HepG2 (cell line): ENCODE data around the gene UBL3. TPM values are rescaled to one million over a fixed set of nuclear protein-coding genes. Genes with fewer than 3 reads are reported as not detected.
A peak's percentile ranks its signal among the peaks of the same experiment; 100 is the strongest.

Experiments
- ATF3 ChIP-seq: sonication (generic); formaldehyde crosslinking; IDR thresholded peaks from 2 replicates; pipeline ENCODE4 v1.4.0; 2020; ENCODE audit warnings: missing genetic modification reagents
- ATF4 ChIP-seq, 2 experiments: fragments of 450-650 bp in 1 of 2; sonication (generic) in 1 of 2; formaldehyde crosslinking; IDR thresholded peaks; 2 replicates each; pipeline versions ENCODE4 v1.5.0 to v1.8.0; 2020 to 2022; ENCODE audit warnings: mild to moderate bottlenecking in 1 of 2, missing genetic modification reagents in 1 of 2
- HNRNPLL ChIP-seq: fragments of 200-400 bp; formaldehyde crosslinking; IDR thresholded peaks from 2 replicates; pipeline ENCODE4 v1.6.1; 2017; ENCODE audit warnings: mild to moderate bottlenecking, low read depth, low read length; ENCODE audit not compliant: poor library complexity, severe bottlenecking
- IRF9 ChIP-seq: sonication (generic); formaldehyde crosslinking; IDR thresholded peaks from 2 replicates; pipeline ENCODE4 v1.8.0; 2022; ENCODE audit warnings: missing genetic modification reagents, mild to moderate bottlenecking, borderline replicate concordance
- MIER3 ChIP-seq: IDR thresholded peaks from 2 replicates; pipeline ENCODE4 v1.6.1; 2016; ENCODE audit warnings: missing compliant biosample characterization, borderline replicate concordance
- MLX ChIP-seq: IDR thresholded peaks from 2 replicates; pipeline ENCODE4 v1.6.1; 2016
- RBFOX2 ChIP-seq: fragments of 200-400 bp; formaldehyde crosslinking; IDR thresholded peaks from 2 replicates; pipeline ENCODE4 v1.6.1; 2017; ENCODE audit warnings: low read depth, mild to moderate bottlenecking, low read length
- SKIL ChIP-seq: sonication (generic); formaldehyde crosslinking; IDR thresholded peaks from 2 replicates; pipeline ENCODE4 v1.8.0; 2022; ENCODE audit warnings: missing genetic modification reagents, mild to moderate bottlenecking, moderate library complexity, borderline replicate concordance
- THAP11 ChIP-seq: IDR thresholded peaks from 2 replicates; pipeline ENCODE4 v1.6.1; 2016; ENCODE audit warnings: missing biosample characterization, missing genetic modification reagents
- TRIM22 ChIP-seq: fragments of 450-650 bp; IDR thresholded peaks from 2 replicates; pipeline ENCODE4 v1.6.1; 2017
- TRIM24 ChIP-seq: sonication (generic); formaldehyde crosslinking; IDR thresholded peaks from 2 replicates; pipeline ENCODE4 v1.8.0; 2022; ENCODE audit warnings: mild to moderate bottlenecking, missing genetic modification reagents
- ZC3H13 ChIP-seq: sonication (generic); formaldehyde crosslinking; IDR thresholded peaks from 2 replicates; pipeline ENCODE4 v1.8.1; 2023; ENCODE audit warnings: mild to moderate bottlenecking, missing genetic modification reagents, moderate library complexity
- ZNF263 ChIP-seq: sonication (generic); formaldehyde crosslinking; IDR thresholded peaks from 2 replicates; pipeline ENCODE4 v1.4.0; 2020; ENCODE audit warnings: missing genetic modification reagents
- ZNF326 ChIP-seq: sonication (generic); formaldehyde crosslinking; IDR thresholded peaks from 2 replicates; pipeline ENCODE4 v1.4.0; 2020; ENCODE audit warnings: missing genetic modification reagents, borderline replicate concordance
- ZNF333 ChIP-seq: sonication (generic); formaldehyde crosslinking; IDR thresholded peaks from 2 replicates; pipeline ENCODE4 v1.4.0; 2020; ENCODE audit warnings: mild to moderate bottlenecking, missing genetic modification reagents, borderline replicate concordance
- ZNF501 ChIP-seq: sonication (generic); formaldehyde crosslinking; IDR thresholded peaks from 2 replicates; pipeline ENCODE4 v1.5.1; 2020; ENCODE audit warnings: mild to moderate bottlenecking, moderate library complexity, missing genetic modification reagents
- ZNF574 ChIP-seq: sonication (generic); formaldehyde crosslinking; IDR thresholded peaks from 2 replicates; pipeline ENCODE4 v1.4.0; 2020; ENCODE audit warnings: missing genetic modification reagents
- ZNF615 ChIP-seq: sonication (generic); formaldehyde crosslinking; IDR thresholded peaks from 2 replicates; pipeline ENCODE4 v1.5.0; 2020; ENCODE audit warnings: mild to moderate bottlenecking, missing genetic modification reagents, borderline replicate concordance
- ZNF776 ChIP-seq: sonication (generic); formaldehyde crosslinking; IDR thresholded peaks from 2 replicates; pipeline ENCODE4 v1.4.0; 2020; ENCODE audit warnings: mild to moderate bottlenecking, missing genetic modification reagents
- ZNF781 ChIP-seq: sonication (generic); formaldehyde crosslinking; IDR thresholded peaks from 2 replicates; pipeline ENCODE4 v1.5.1; 2020; ENCODE audit warnings: borderline replicate concordance, mild to moderate bottlenecking, missing genetic modification reagents; ENCODE audit errors: not compliant biosample characterization
- ZSCAN30 ChIP-seq: sonication (generic); formaldehyde crosslinking; IDR thresholded peaks from 2 replicates; pipeline ENCODE4 v1.5.0; 2020; ENCODE audit warnings: mild to moderate bottlenecking, missing genetic modification reagents
- polyA plus RNA-seq, 8 experiments: library from polyadenylated mRNA; depleted of rRNA in 3 of 8; stranded (reverse) in 7 of 8; unstranded in 1 of 8; fragments of >200 nt; fragmentation: Illumina TruSeq in 4 of 8; extraction: Trizol in 4 of 8; gene quantifications; 2 replicates each; pipeline versions ENCODE4 v1.2.1 to v1.2.3, GENCODE V29; 2011 to 2016; ENCODE audit warnings: low read depth in 4 of 8, missing spikeins in 1 of 8, mixed read lengths in 1 of 8; ENCODE audit not compliant: insufficient read depth in 1 of 8
- total RNA-seq, 5 experiments: library from RNA; depleted of rRNA; stranded (reverse); fragments of >200 nt; fragmentation: Illumina TruSeq; extraction: Trizol; gene quantifications; 2 replicates each; pipeline ENCODE4 v1.2.3, GENCODE V29; 2016; ENCODE audit warnings: low read depth in 1 of 5

Gene UBL3
- total and polyA plus RNA-seq, 2 of the 13 experiments (the other 11 are each of a cell fraction or from before 2014, with no cell fraction given), result 7.4 to 9.6 TPM

- TF ChIP-seq TRIM22, result no peak
- TF ChIP-seq ATF4 (CRISPR knock-in tag; IDR thresholded peaks at IDR 0.05), result no peak
- peak; percentile 9; the same call in 1 of the 2 replicates for TF ChIP-seq ZC3H13
- TF ChIP-seq ZNF781 (CRISPR knock-in tag), result no peak
- no peak for TF ChIP-seq ZNF776 (CRISPR knock-in tag)
- no peak for TF ChIP-seq ZNF615 (CRISPR knock-in tag)
- TF ChIP-seq ZNF263, result no peak
- TF ChIP-seq ZNF501 (CRISPR knock-in tag), result no peak
- no peak for TF ChIP-seq ZSCAN30
- TF ChIP-seq MIER3, result no peak
- TF ChIP-seq RBFOX2, result no peak
- TF ChIP-seq ZNF574 (CRISPR knock-in tag), result no peak
- TF ChIP-seq ZNF333 (CRISPR knock-in tag), result 0 out of 2 replicates have a peak, but pooled peaks have one; percentile 5
- no peak for TF ChIP-seq ZNF326 (CRISPR knock-in tag)
- no peak for TF ChIP-seq SKIL (CRISPR knock-in tag)
- TF ChIP-seq MLX (CRISPR knock-in tag), result no peak
- TF ChIP-seq TRIM24 (CRISPR knock-in tag), result no peak
- TF ChIP-seq THAP11 (CRISPR knock-in tag), result no peak
- no peak for TF ChIP-seq IRF9 (CRISPR knock-in tag)
- TF ChIP-seq ATF3 (CRISPR knock-in tag), result no peak
- TF ChIP-seq HNRNPLL, result peak; percentile 79
These were observed 645 bp downstream of the UBL3 start (continued) for GRCh38 chr13:29849731-29850212.
